A673 (cell line): ENCODE measurements around the gene MGAT4A. TPM values are rescaled to one million over a fixed set of nuclear protein-coding genes. Genes with fewer than 3 reads are reported as not detected.

ENCODE experiments used
- BruUV-seq: library from RNA; stranded (reverse); fragments of 400-500 nt; replicated peaks from 2 replicates; lab custom pipeline; 2021; lab: Mats Ljungman, UMichigan
- CTCF ChIA-PET: fragments of 300-600 bp; sonication (Branson Sonifier 250); formaldehyde crosslinking; loops from one replicate; lab custom pipeline; 2022; ENCODE audit warnings: antibody characterized with exemption; lab: Charles Lee
- POLR2A ChIA-PET: fragments of 300-600 bp; sonication (Branson Sonifier 250); formaldehyde crosslinking; loops from one replicate; lab custom pipeline; 2022; ENCODE audit warnings: antibody characterized with exemption; ENCODE audit not compliant: low non-redundant PET; lab: Charles Lee
- DNase-seq: peaks from one replicate; pipeline ENCODE4 v3.0.0-alpha.2; 2015; ENCODE audit warnings: low spot score
- H3K27ac ChIP-seq: fragments of 200-600 bp; sonication (generic); 2 replicates; pipeline ENCODE4 v1.5.1; 2016; ENCODE audit warnings: mixed run types, low read depth, mild to moderate bottlenecking, mixed read lengths, antibody characterized with exemption, low read length; ENCODE audit not compliant: poor library complexity, severe bottlenecking
- H3K27me3 ChIP-seq: fragments of 200-600 bp; sonication (generic); replicated peaks from 2 replicates; pipeline ENCODE4 v1.6.1; 2017; ENCODE audit warnings: mixed run types, low read depth, mild to moderate bottlenecking, mixed read lengths, antibody characterized with exemption, low read length; ENCODE audit not compliant: insufficient read depth, poor library complexity
- H3K36me3 ChIP-seq: fragments of 200-600 bp; sonication (generic); 2 replicates; pipeline ENCODE4 v1.6.1; 2016; ENCODE audit warnings: mixed run types, mild to moderate bottlenecking, mixed read lengths, antibody characterized with exemption, low read length; ENCODE audit not compliant: insufficient read depth, poor library complexity, severe bottlenecking
- H3K4me1 ChIP-seq: fragments of 200-600 bp; sonication (generic); 2 replicates; pipeline ENCODE4 v1.6.1; 2017; ENCODE audit warnings: mixed run types, mild to moderate bottlenecking, mixed read lengths, antibody characterized with exemption, low read length; ENCODE audit not compliant: insufficient read depth, poor library complexity, severe bottlenecking
- H3K4me3 ChIP-seq: fragments of 200-600 bp; sonication (generic); 2 replicates; pipeline ENCODE4 v1.5.1; 2016; ENCODE audit warnings: low read depth, mixed run types, mild to moderate bottlenecking, mixed read lengths, low read length; ENCODE audit not compliant: poor library complexity, severe bottlenecking
- H3K9me3 ChIP-seq: fragments of 200-600 bp; sonication (generic); 2 replicates; pipeline ENCODE4 v1.6.1; 2016; ENCODE audit warnings: mixed run types, low read depth, mild to moderate bottlenecking, mixed read lengths, antibody characterized with exemption, low read length; ENCODE audit not compliant: poor library complexity, severe bottlenecking
- CTCF ChIP-seq: fragments of 300-800, 200-600 bp; sonication (generic); conservative IDR thresholded peaks from 2 replicates; pipeline ENCODE4 v1.5.1; 2017; ENCODE audit warnings: low read depth, mild to moderate bottlenecking, antibody characterized with exemption, low read length, moderate library complexity, mixed read lengths
- EZH2 ChIP-seq: fragments of 200-600 bp; sonication (generic); IDR thresholded peaks from 2 replicates; pipeline ENCODE4 v1.6.1; 2017; ENCODE audit warnings: borderline replicate concordance, low read depth, mild to moderate bottlenecking, mixed read lengths, antibody characterized with exemption, low read length; ENCODE audit not compliant: poor library complexity, severe bottlenecking
- intact Hi-C: fragments of 100-400 bp; cut with micrococcal nuclease; formaldehyde crosslinking; loops from one replicate; pipeline ENCODE4 v1.10.0; 2022; ENCODE audit not compliant: unreplicated experiment
- total RNA-seq: library from RNA; stranded (reverse); gene quantifications from 2 replicates; pipeline ENCODE4 v1.2.3, GENCODE V29; 2021

MGAT4A gene
- total RNA-seq, 1 experiment from 2014 or later, result 0.09 TPM

DNA sequence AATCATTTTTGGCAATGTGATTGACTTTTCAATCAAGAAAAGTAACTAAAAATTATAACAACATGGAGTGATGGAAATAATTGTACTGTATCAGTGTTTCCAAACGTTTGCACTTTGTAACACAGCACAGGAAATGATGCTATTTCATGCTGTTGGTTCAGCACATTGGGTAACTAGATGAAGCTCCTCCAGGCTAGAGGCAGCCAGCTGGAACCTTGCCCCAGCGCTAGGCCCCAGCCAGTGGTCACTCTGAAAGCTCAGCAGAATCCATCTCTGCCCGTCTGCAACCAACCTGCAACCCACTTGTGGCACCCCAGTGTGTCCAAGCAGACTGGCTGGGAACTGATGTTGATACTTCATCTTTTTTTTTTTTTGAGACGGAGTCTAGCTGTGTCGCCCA is 107.3 kb downstream of the MGAT4A start:
- intact Hi-C loops, result no loop called here
- BruUV-seq, result no TSS peak
- Histone ChIP-seq H3K27ac (no peak overlapping the region), H3K9me3 (no peaks in the 10 kb centered on the region), H3K36me3 (peaks cover 3% of the 10 kb centered on the region), H3K4me3 (no peak overlapping the region), H3K4me1 (no peaks in the 10 kb centered on the region), H3K27me3 (no peaks in the 10 kb centered on the region)
- ChIA-PET POLR2A (no interaction called here), CTCF (no interaction called here)
- TF ChIP-seq EZH2 (no peak), CTCF (no peak)
- DNase-seq, result no peak

- ChIA-PET CTCF (no interaction called here), POLR2A (no interaction called here)
- no peak overlapping the region for H3K4me3 ChIP-seq
- intact Hi-C loops, result no loop called here
- H3K27me3 ChIP-seq, result no peaks in the 10 kb centered on the region
- peaks cover 52% of the 10 kb centered on the region for H3K36me3 ChIP-seq
- DNase-seq, result no peak
- no peaks in the 10 kb centered on the region for H3K4me1 ChIP-seq
- TF ChIP-seq EZH2 (no peak), CTCF (no peak)
- no peaks in the 10 kb centered on the region for H3K9me3 ChIP-seq
- BruUV-seq, result no TSS peak
- no peak overlapping the region for H3K27ac ChIP-seq
Observed at GRCh38 chr2:98617149-98617548, 113.8 kb downstream of the MGAT4A start.

DNA sequence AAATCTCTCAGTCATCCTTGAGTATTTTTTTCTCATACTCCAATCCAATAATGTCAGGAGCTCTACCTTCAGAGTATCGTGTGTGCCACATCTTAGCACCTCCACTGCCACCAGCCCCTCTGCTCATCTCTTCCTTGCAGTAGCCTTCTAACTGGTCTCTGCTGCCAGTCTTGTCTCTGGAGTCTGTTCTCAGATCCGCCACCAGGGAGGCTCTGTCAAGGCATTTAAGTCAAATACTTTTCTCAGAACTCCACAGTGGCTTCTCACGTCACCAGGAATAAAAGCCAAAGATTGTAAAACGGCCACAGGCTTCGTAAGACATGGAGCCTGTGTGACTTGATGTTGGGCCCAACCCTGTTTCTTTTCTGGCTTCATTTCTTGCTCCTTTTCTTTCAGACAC is 115.5 kb downstream of the MGAT4A start:
- no peak for DNase-seq
- peaks cover 2% of the 10 kb centered on the region for H3K4me1 ChIP-seq
- no peak overlapping the region for H3K4me3 ChIP-seq
- TF ChIP-seq CTCF (no peak), EZH2 (no peak)
- ChIA-PET CTCF (no interaction called here), POLR2A (no interaction called here)
- BruUV-seq, result no TSS peak
- intact Hi-C loops, result no loop called here
- no peaks in the 10 kb centered on the region for H3K27me3 ChIP-seq
- H3K36me3 ChIP-seq, result peaks cover 66% of the 10 kb centered on the region
- H3K9me3 ChIP-seq, result no peaks in the 10 kb centered on the region
- H3K27ac ChIP-seq, result no peak overlapping the region
